Measurements from ENCODE around the gene TIMM17A. TPM values are rescaled to one million over a fixed set of nuclear protein-coding genes. Genes with fewer than 3 reads are reported as not detected.

The TIMM17A gene
- total and polyA plus RNA-seq, 2 of the 8 experiments (the other 6 are each of a cell fraction or from before 2014, with no cell fraction given), result 30.3 to 57.1 TPM

GRCh38 chr1:201906336-201906735, 49.0 kb upstream of the TIMM17A start:
- H3K9me3 ChIP-seq (ENCODE audit: insufficient read depth in 2 of 2, low read depth in 1 of 2, low read length in 1 of 2), result no peaks in the 10 kb centered on the region
- H3K4me2 ChIP-seq (ENCODE audit: insufficient read depth in 1 of 2, low read depth in 2 of 2, low read length in 2 of 2), result no peak overlapping the region
- H3K79me2 ChIP-seq (ENCODE audit: control insufficient read depth in 1 of 2, insufficient read depth in 2 of 2, low read length in 2 of 2), result no peaks in the 10 kb centered on the region
- no peaks in the 10 kb centered on the region for H4K20me1 ChIP-seq (replicated peaks in 1 of 2; ENCODE audit: control insufficient read depth in 1 of 2, insufficient read depth in 2 of 2, low read length in 2 of 2)
- H3K23me2 ChIP-seq (ENCODE audit: low read depth, low read length), result no peaks in the 10 kb centered on the region
- no peaks in the 10 kb centered on the region for H3K36me3 ChIP-seq (ENCODE audit: control insufficient read depth in 2 of 4, insufficient read depth in 4 of 4, low read length in 3 of 4)
- H2AK5ac ChIP-seq (ENCODE audit: low read depth, low read length), result no peak overlapping the region
- no peak for FAIRE-seq
- H2BK15ac ChIP-seq (ENCODE audit: low read length), result no peak overlapping the region
- no peak overlapping the region for H3K9ac ChIP-seq (replicated peaks in 1 of 4; ENCODE audit: extremely low read depth in 1 of 4, low read depth in 3 of 4, low read length in 3 of 4)
- no peak overlapping the region for H3K23ac ChIP-seq (ENCODE audit: insufficient read length)
- no peak overlapping the region for H3K4me3 ChIP-seq (ENCODE audit: extremely low read depth in 1 of 4, insufficient read depth in 2 of 4, low read depth in 3 of 4, low read length in 4 of 4)
- no peak overlapping the region for H4K91ac ChIP-seq (replicated peaks; ENCODE audit: insufficient read length, low read length)
- H2AFZ ChIP-seq (ENCODE audit: low read length), result no peak overlapping the region
- WGBS, 2 experiments (ENCODE audit: extremely low coverage in 1 of 2, insufficient coverage in 1 of 2, insufficient read length in 1 of 2, insufficient replicate concordance in 2 of 2, low coverage in 1 of 2, low lambda C conversion rate in 2 of 2, missing lambda C conversion rate in 1 of 2), result 95% methylated on average over 3 of the region's 3 CpGs; no CpG with 5 or more reads in 1 of the 2 experiments
- H2BK5ac ChIP-seq (ENCODE audit: low read depth, low read length), result no peak overlapping the region
- H2BK12ac ChIP-seq (ENCODE audit: low read depth, low read length), result no peak overlapping the region
- no peak overlapping the region for H3K14ac ChIP-seq (ENCODE audit: insufficient read length)
- CTCF ChIA-PET (ENCODE audit: partially characterized antibody), result interaction anchor here (1.0 to 12.4 kb wide), 5 partner anchors 11 to 212 kb away, joined by 3 to 147 read pairs (median 7); no protein-coding TSS in a partner anchor
- no peak for DNase-seq (ENCODE audit: low read depth in 1 of 2, low spot score in 2 of 2)
- H3K27me3 ChIP-seq (replicated peaks in 1 of 4; ENCODE audit: control insufficient read depth in 3 of 4, extremely low read depth in 1 of 4, insufficient read depth in 3 of 4, low read length in 3 of 4), result no peaks in the 10 kb centered on the region; a peak in 1 of 7 replicates
- no peak overlapping the region for H4K5ac ChIP-seq (ENCODE audit: insufficient read length, low read depth, low read length)
- no peak overlapping the region for H3K4ac ChIP-seq (replicated peaks; ENCODE audit: insufficient read length, low read depth, low read length)
- H3K56ac ChIP-seq (replicated peaks; ENCODE audit: insufficient read length, low read depth, low read length), result no peak overlapping the region
- POLR2A ChIA-PET (ENCODE audit: partially characterized antibody), result interaction anchor here (0.7 to 1.8 kb wide), 6 partner anchors 8 to 226 kb away, joined by 3 to 5 read pairs (median 4); partner anchors contain the start of gene TIMM17A
- no peak overlapping the region for H3K18ac ChIP-seq (ENCODE audit: extremely low read depth, low read length)
- H3K79me1 ChIP-seq (ENCODE audit: low read depth, low read length), result no peaks in the 10 kb centered on the region
- no peak overlapping the region; the same call in 1 of the 2 replicates for H4K8ac ChIP-seq (ENCODE audit: extremely low read depth, insufficient read depth, low read length)
- no peak overlapping the region for H3K27ac ChIP-seq (ENCODE audit: low read depth, low read length)
- no peak overlapping the region for H2BK120ac ChIP-seq (replicated peaks; ENCODE audit: low read depth, low read length)
- no peak overlapping the region for H2BK20ac ChIP-seq (ENCODE audit: low read length)
- H3K4me1 ChIP-seq (replicated peaks in 1 of 4; ENCODE audit: control insufficient read depth in 3 of 4, insufficient read depth in 4 of 4, low read length in 3 of 4), result no peaks in the 10 kb centered on the region
- TF ChIP-seq ZNF274 (IDR thresholded peaks at IDR 0.05; ENCODE audit: borderline replicate concordance, extremely low read depth, low read length) (no peak), CHD1 (IDR thresholded peaks at IDR 0.05; ENCODE audit: low read depth, low read length) (no peak), KDM4A (IDR thresholded peaks at IDR 0.05; ENCODE audit: low read depth, low read length, severe bottlenecking) (no peak), RXRA (IDR thresholded peaks at IDR 0.05; ENCODE audit: insufficient read depth, low read depth, low read length) (no peak), SIN3A (conservative IDR thresholded peaks at IDR 0.05 in 1 of 2, IDR thresholded peaks at IDR 0.05 in 1 of 2; ENCODE audit: low read depth in 1 of 2, low read length in 2 of 2) (no peak), KDM5A (IDR thresholded peaks at IDR 0.05; ENCODE audit: low read length) (no peak), SIRT6 (IDR thresholded peaks at IDR 0.05; ENCODE audit: low read length) (no peak), YY1 (IDR thresholded peaks at IDR 0.05; ENCODE audit: low read depth, low read length) (no peak), SP1 (IDR thresholded peaks at IDR 0.05; ENCODE audit: low read depth, low read length) (no peak), TAF1 (IDR thresholded peaks at IDR 0.05; ENCODE audit: low read depth, low read length) (no peak), CTBP2 (IDR thresholded peaks at IDR 0.05; ENCODE audit: borderline replicate concordance, insufficient read depth, insufficient read length, low read length) (no peak), CTCF (IDR thresholded peaks at IDR 0.05; ENCODE audit: control extremely low read depth in 1 of 3, insufficient read depth in 1 of 3, low read depth in 1 of 3, low read length in 3 of 3) (no peak)
